Measurements from ENCODE around the gene SAFB2.

The SAFB2 gene

GRCh38 chr19:5635427-5635826 lies 12.9 kb upstream of the SAFB2 start:
- in situ Hi-C loops (cut with HindIII; ENCODE audit: low sequenced_read_pairs): no loop called here

- in situ Hi-C loops (cut with HindIII; ENCODE audit: low sequenced_read_pairs): no loop called here
Measured at GRCh38 chr19:5632657-5633056, 10.1 kb upstream of the SAFB2 start.

GRCh38 chr19:5632241-5632612 lies 9.7 kb upstream of the SAFB2 start:
- in situ Hi-C loops (cut with HindIII; ENCODE audit: low sequenced_read_pairs): no loop called here

GRCh38 chr19:5631567-5632240 lies 9.1 kb upstream of the SAFB2 start:
- in situ Hi-C loops (cut with HindIII; ENCODE audit: low sequenced_read_pairs): no loop called here

GRCh38 chr19:5628919-5629481 lies 6.4 kb upstream of the SAFB2 start:
- in situ Hi-C loops (cut with HindIII; ENCODE audit: low sequenced_read_pairs): no loop called here

GRCh38 chr19:5628461-5628860 lies 5.9 kb upstream of the SAFB2 start:
- in situ Hi-C loops (cut with HindIII; ENCODE audit: low sequenced_read_pairs): no loop called here

GRCh38 chr19:5627395-5627904 lies 4.9 kb upstream of the SAFB2 start:
- in situ Hi-C loops (cut with HindIII; ENCODE audit: low sequenced_read_pairs): no loop called here

- in situ Hi-C loops (cut with HindIII; ENCODE audit: low sequenced_read_pairs): no loop called here
Measured at GRCh38 chr19:5625641-5626040, 3.1 kb upstream of the SAFB2 start.

GRCh38 chr19:5624741-5625278 lies 2.2 kb upstream of the SAFB2 start:
- in situ Hi-C loops (cut with HindIII; ENCODE audit: low sequenced_read_pairs): no loop called here

GRCh38 chr19:5624018-5624663 lies 1.6 kb upstream of the SAFB2 start:
- in situ Hi-C loops (cut with HindIII; ENCODE audit: low sequenced_read_pairs): no loop called here

- in situ Hi-C loops (cut with HindIII; ENCODE audit: low sequenced_read_pairs): no loop called here
Measured at GRCh38 chr19:5623397-5624017, 931 bp upstream of the SAFB2 start.

- in situ Hi-C loops (cut with HindIII; ENCODE audit: low sequenced_read_pairs): no loop called here
Measured at GRCh38 chr19:5621945-5622464, 571 bp downstream of the SAFB2 start.

GRCh38 chr19:5621311-5621944 lies 1.1 kb downstream of the SAFB2 start:
- in situ Hi-C loops (cut with HindIII; ENCODE audit: low sequenced_read_pairs): no loop called here

GRCh38 chr19:5619946-5620345 lies 2.6 kb downstream of the SAFB2 start:
- in situ Hi-C loops (cut with HindIII; ENCODE audit: low sequenced_read_pairs): no loop called here

GRCh38 chr19:5618591-5618990 lies 4.0 kb downstream of the SAFB2 start:
- in situ Hi-C loops (cut with HindIII; ENCODE audit: low sequenced_read_pairs): no loop called here

GRCh38 chr19:5617080-5617479 lies 5.5 kb downstream of the SAFB2 start:
- in situ Hi-C loops (cut with HindIII; ENCODE audit: low sequenced_read_pairs): no loop called here

- in situ Hi-C loops (cut with HindIII; ENCODE audit: low sequenced_read_pairs): no loop called here
Measured at GRCh38 chr19:5615756-5616327, 6.7 kb downstream of the SAFB2 start.

- in situ Hi-C loops (cut with HindIII; ENCODE audit: low sequenced_read_pairs): no loop called here
Measured at GRCh38 chr19:5612891-5613865, 9.4 kb downstream of the SAFB2 start.

GRCh38 chr19:5609881-5610448 lies 12.6 kb downstream of the SAFB2 start:
- in situ Hi-C loops (cut with HindIII; ENCODE audit: low sequenced_read_pairs): loop anchor here (10.0 kb wide), 2 partner anchors 235 to 355 kb away; no protein-coding TSS in a partner anchor
